WERI-Rb-1 (cell line): Measurements from ENCODE around the gene PAOX.

Experiments used
- DNase-seq: peaks from one replicate; pipeline ENCODE4 v3.0.0-alpha.2; 2020
- H3K27ac ChIP-seq: fragments of 250-450 bp; sonication (Bioruptor Pico); 2 replicates; pipeline ENCODE4 v1.5.1; 2020; ENCODE audit warnings: mild to moderate bottlenecking, moderate library complexity
- H3K27me3 ChIP-seq: fragments of 250-450 bp; sonication (Bioruptor Pico); 2 replicates; pipeline ENCODE4 v1.5.1; 2021; ENCODE audit warnings: mild to moderate bottlenecking, low read depth, moderate library complexity; ENCODE audit not compliant: insufficient read depth, severe bottlenecking
- H3K36me3 ChIP-seq: fragments of 250-450 bp; sonication (Bioruptor Pico); 2 replicates; pipeline ENCODE4 v1.5.1; 2020; ENCODE audit warnings: mild to moderate bottlenecking, moderate library complexity
- H3K4me3 ChIP-seq: 2 replicates; pipeline ENCODE4 v1.5.1; 2011; ENCODE audit warnings: low read depth, mild to moderate bottlenecking, control low read depth, low read length
- H3K9me3 ChIP-seq: fragments of 250-450 bp; sonication (Bioruptor Pico); 2 replicates; pipeline ENCODE4 v1.5.1; 2021; ENCODE audit warnings: mild to moderate bottlenecking, moderate library complexity; ENCODE audit not compliant: severe bottlenecking
- TF ChIP-seq, protein P1 (sequence below): IDR thresholded peaks from 2 replicates; pipeline ENCODE4 v1.5.1; 2011; ENCODE audit warnings: low read depth, mild to moderate bottlenecking, control low read depth, inconsistent platforms, low read length

PAOX gene

DNA sequence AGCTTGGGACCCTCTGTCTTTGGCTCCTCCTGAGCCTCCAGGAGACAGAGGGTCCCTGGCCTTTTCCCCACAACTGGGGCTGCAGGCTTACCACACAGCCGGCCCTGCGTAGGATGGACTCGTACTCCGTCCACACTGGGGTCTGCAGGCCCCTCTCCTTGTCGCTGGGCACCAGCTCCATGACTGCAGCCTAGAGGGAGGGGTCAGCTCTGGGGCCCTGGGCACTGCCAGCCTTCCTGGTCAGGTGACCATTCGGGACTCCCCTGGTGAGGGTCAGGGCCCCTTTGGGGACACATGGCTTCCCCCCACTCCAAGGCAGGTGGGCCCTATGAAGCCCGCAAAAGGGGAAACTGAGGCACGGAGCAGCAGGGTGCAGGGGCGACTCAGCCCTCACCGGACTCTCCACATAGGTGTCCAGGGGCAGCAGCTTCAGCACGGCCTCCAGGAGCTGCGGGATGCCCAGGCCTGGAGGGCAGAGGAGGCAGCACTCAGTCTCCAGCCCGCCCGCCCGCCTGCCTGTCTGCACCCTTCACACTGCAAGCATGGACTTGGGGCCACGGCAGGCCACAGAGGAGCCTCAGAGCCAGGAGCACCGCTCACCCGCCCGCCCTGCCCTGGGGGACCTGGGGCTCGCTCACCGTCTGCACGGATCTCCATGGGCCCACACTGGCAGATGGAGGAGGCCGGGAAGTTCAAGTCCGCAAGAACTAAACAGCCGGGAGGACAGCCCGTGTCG lies 22.3 kb upstream of the PAOX start:
- peaks cover 3% of the 10 kb centered on the region for H3K36me3 ChIP-seq
- no peak for DNase-seq
- H3K27ac ChIP-seq: no peak overlapping the region
- H3K4me3 ChIP-seq: no peak overlapping the region
- TF ChIP-seq, protein P1, sequence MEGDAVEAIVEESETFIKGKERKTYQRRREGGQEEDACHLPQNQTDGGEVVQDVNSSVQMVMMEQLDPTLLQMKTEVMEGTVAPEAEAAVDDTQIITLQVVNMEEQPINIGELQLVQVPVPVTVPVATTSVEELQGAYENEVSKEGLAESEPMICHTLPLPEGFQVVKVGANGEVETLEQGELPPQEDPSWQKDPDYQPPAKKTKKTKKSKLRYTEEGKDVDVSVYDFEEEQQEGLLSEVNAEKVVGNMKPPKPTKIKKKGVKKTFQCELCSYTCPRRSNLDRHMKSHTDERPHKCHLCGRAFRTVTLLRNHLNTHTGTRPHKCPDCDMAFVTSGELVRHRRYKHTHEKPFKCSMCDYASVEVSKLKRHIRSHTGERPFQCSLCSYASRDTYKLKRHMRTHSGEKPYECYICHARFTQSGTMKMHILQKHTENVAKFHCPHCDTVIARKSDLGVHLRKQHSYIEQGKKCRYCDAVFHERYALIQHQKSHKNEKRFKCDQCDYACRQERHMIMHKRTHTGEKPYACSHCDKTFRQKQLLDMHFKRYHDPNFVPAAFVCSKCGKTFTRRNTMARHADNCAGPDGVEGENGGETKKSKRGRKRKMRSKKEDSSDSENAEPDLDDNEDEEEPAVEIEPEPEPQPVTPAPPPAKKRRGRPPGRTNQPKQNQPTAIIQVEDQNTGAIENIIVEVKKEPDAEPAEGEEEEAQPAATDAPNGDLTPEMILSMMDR: no peak
- H3K27me3 ChIP-seq: no peaks in the 10 kb centered on the region
- H3K9me3 ChIP-seq: no peaks in the 10 kb centered on the region

- no peak for DNase-seq
These were observed 21.5 kb upstream of the PAOX start, which contains the start of gene FUOM for GRCh38 chr10:133357285-133358161. Gene FUOM, minus strand, starts transcription at chr10:133358019. Its CDS starts 12 bp downstream, at chr10:133358007.

GRCh38 chr10:133358162-133358924 lies 20.7 kb upstream of the PAOX start:
- TF ChIP-seq, protein P1: no peak
- H3K4me3 ChIP-seq: no peak overlapping the region
- no peaks in the 10 kb centered on the region for H3K27me3 ChIP-seq
- H3K27ac ChIP-seq: no peak overlapping the region
- no peak for DNase-seq
- no peaks in the 10 kb centered on the region for H3K9me3 ChIP-seq
- H3K36me3 ChIP-seq: peaks cover 16% of the 10 kb centered on the region

More at GRCh38 chr10:133357285-133358161, 21.5 kb upstream of the PAOX start, which contains the start of gene FUOM:
- H3K9me3 ChIP-seq: no peaks in the 10 kb centered on the region
- no peaks in the 10 kb centered on the region for H3K27me3 ChIP-seq
- H3K4me3 ChIP-seq: no peak within 1 kb of the TSS
- TF ChIP-seq, protein P1: no peak
- H3K27ac ChIP-seq: no peak within 1 kb of the TSS
- peaks cover 11% of the 10 kb centered on the region for H3K36me3 ChIP-seq

- Histone ChIP-seq H3K27ac (no peak overlapping the region), H3K27me3 (no peaks in the 10 kb centered on the region), H3K4me3 (no peak overlapping the region), H3K36me3 (peaks cover 22% of the 10 kb centered on the region), H3K9me3 (no peaks in the 10 kb centered on the region)
- no peak for DNase-seq
- TF ChIP-seq, protein P1: no peak
These were observed 20.1 kb upstream of the PAOX start for GRCh38 chr10:133358925-133359310.

DNA sequence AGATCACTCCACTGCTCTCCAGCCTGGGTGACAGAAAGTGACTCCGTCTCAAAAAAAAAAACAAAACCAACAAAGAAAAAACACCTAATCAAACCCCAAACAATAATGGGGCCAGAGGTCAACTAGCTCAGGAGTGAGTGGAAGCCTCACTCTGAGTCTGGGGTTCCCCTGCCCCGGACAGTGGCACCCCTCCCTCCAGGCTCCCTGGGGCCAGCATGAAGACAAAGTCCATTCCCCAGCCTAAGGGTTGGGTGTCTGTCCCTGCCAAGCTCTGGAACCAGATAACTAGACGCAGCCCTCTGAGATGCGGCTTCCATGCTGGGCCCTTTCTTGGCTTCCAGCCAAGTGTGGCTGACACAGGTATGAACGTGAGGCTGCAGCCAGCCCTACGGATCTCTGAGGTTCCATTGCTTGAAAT lies 19.5 kb upstream of the PAOX start:
- TF ChIP-seq, protein P1: no peak
- no peak overlapping the region for H3K4me3 ChIP-seq
- no peak overlapping the region for H3K27ac ChIP-seq
- no peaks in the 10 kb centered on the region for H3K27me3 ChIP-seq
- H3K9me3 ChIP-seq: no peaks in the 10 kb centered on the region
- DNase-seq: no peak
- peaks cover 22% of the 10 kb centered on the region for H3K36me3 ChIP-seq
